ENCODE measurements around the gene GRHL3.

- TF ChIP-seq CTCF (IDR thresholded peaks at IDR 0.05; ENCODE audit: poor library complexity) (no peak), EZH2 (IDR thresholded peaks at IDR 0.05; ENCODE audit: borderline replicate concordance) (no peak)
These were observed 25.1 kb downstream of the GRHL3 start for GRCh38 chr1:24344090-24344742.

Data from hepatocyte (in vitro differentiated cells).